H1 (cell line): ENCODE measurements around the gene BEST1. TPM values are rescaled to one million over a fixed set of nuclear protein-coding genes. Genes with fewer than 3 reads are reported as not detected.
A peak's percentile ranks its signal among the peaks of the same experiment; 100 is the strongest.

Experiments
- CTCF ChIA-PET: fragments of 300-600 bp; sonication (Branson Sonifier 250); formaldehyde crosslinking; loops from one replicate; lab custom pipeline; 2021; ENCODE audit not compliant: partially characterized antibody; lab: Charles Lee
- POLR2A ChIA-PET: fragments of 300-600 bp; sonication (Branson Sonifier 250); formaldehyde crosslinking; loops from one replicate; lab custom pipeline; 2021; ENCODE audit warnings: inconsistent platforms; ENCODE audit not compliant: partially characterized antibody; lab: Charles Lee
- DNase-seq, 2 experiments: peaks; one replicate each; pipeline versions ENCODE4 v3.0.0 to v3.0.0-alpha.2; 2010 to 2022; ENCODE audit warnings: low spot score in 2 of 2, low read depth in 1 of 2, mixed read lengths in 1 of 2
- FAIRE-seq: peaks from 2 replicates; lab custom pipeline; 2011; peaks lifted over from hg19 to GRCh38; lab: Jason Lieb, UNC
- H2AFZ ChIP-seq: 2 replicates; pipeline ENCODE4 v1.8.1; 2012; ENCODE audit warnings: low read length, inconsistent platforms
- H2AK5ac ChIP-seq: 2 replicates; pipeline ENCODE4 v1.6.1; 2013; ENCODE audit warnings: low read depth, low read length
- H2BK120ac ChIP-seq: replicated peaks from 2 replicates; pipeline ENCODE3; 2013; ENCODE audit warnings: low read depth, low read length, inconsistent platforms
- H2BK12ac ChIP-seq: 2 replicates; pipeline ENCODE4 v1.6.1; 2013; ENCODE audit warnings: low read depth, low read length
- H2BK15ac ChIP-seq: 2 replicates; pipeline ENCODE4 v1.6.1; 2013; ENCODE audit warnings: low read length
- H2BK20ac ChIP-seq: 2 replicates; pipeline ENCODE4 v1.6.1; 2013; ENCODE audit warnings: low read length
- H2BK5ac ChIP-seq: 2 replicates; pipeline ENCODE4 v1.6.1; 2013; ENCODE audit warnings: low read depth, low read length
- H3K14ac ChIP-seq: 2 replicates; pipeline ENCODE4 v1.6.1; 2013; ENCODE audit warnings: inconsistent platforms; ENCODE audit not compliant: insufficient read length
- H3K18ac ChIP-seq: 2 replicates; pipeline ENCODE4 v1.6.1; 2013; ENCODE audit warnings: low read length; ENCODE audit errors: extremely low read depth
- H3K23ac ChIP-seq: 2 replicates; pipeline ENCODE4 v1.6.1; 2013; ENCODE audit warnings: inconsistent platforms; ENCODE audit not compliant: insufficient read length
- H3K23me2 ChIP-seq: 2 replicates; pipeline ENCODE4 v1.6.1; 2013; ENCODE audit warnings: low read depth, low read length
- H3K27ac ChIP-seq: 2 replicates; pipeline ENCODE4 v1.6.1; 2011; ENCODE audit warnings: low read depth, low read length, inconsistent platforms
- H3K27me3 ChIP-seq, 4 experiments: replicated peaks in 1 of 4; 1 replicate in 1 of 4; 2 replicates in 3 of 4; pipeline versions ENCODE4 v1.6.1 to v1.8.1; 2011 to 2013; ENCODE audit warnings: low read length in 3 of 4, mild to moderate bottlenecking in 3 of 4, inconsistent platforms in 2 of 4, mixed read lengths in 2 of 4, moderate library complexity in 1 of 4; ENCODE audit not compliant: control insufficient read depth in 3 of 4, insufficient read depth in 3 of 4; ENCODE audit errors: extremely low read depth in 1 of 4
- H3K36me3 ChIP-seq, 4 experiments: 2 replicates each; pipeline versions ENCODE4 v1.6.1 to v1.8.1; 2011 to 2013; ENCODE audit warnings: mild to moderate bottlenecking in 4 of 4, low read length in 3 of 4, moderate library complexity in 2 of 4, control low read depth in 1 of 4, inconsistent platforms in 1 of 4; ENCODE audit not compliant: insufficient read depth in 4 of 4, control insufficient read depth in 2 of 4
- H3K4ac ChIP-seq: replicated peaks from 2 replicates; pipeline ENCODE3; 2013; ENCODE audit warnings: low read length, low read depth, mixed read lengths, inconsistent platforms; ENCODE audit not compliant: insufficient read length
- H3K4me1 ChIP-seq, 4 experiments: replicated peaks in 1 of 4; 1 replicate in 1 of 4; 2 replicates in 3 of 4; pipeline versions ENCODE4 v1.6.1 to v1.8.1; 2011 to 2013; ENCODE audit warnings: low read length in 3 of 4, inconsistent platforms in 2 of 4, mixed read lengths in 1 of 4; ENCODE audit not compliant: insufficient read depth in 4 of 4, control insufficient read depth in 3 of 4
- H3K4me2 ChIP-seq, 2 experiments: 2 replicates each; pipeline versions ENCODE4 v1.6.1 to v1.8.1; 2011 to 2013; ENCODE audit warnings: low read depth in 2 of 2, low read length in 2 of 2, control low read depth in 1 of 2, inconsistent platforms in 1 of 2, mild to moderate bottlenecking in 1 of 2; ENCODE audit not compliant: insufficient read depth in 1 of 2
- H3K4me3 ChIP-seq, 4 experiments: fragments of 200-600, 300-600 bp in 1 of 4; sonication (generic), shearing (Covaris generic), sonication (Bioruptor Twin) in 1 of 4; 2 replicates each; pipeline versions ENCODE4 v1.5.1 to v1.8.1; 2011 to 2016; ENCODE audit warnings: low read length in 4 of 4, low read depth in 3 of 4, control low read depth in 2 of 4, inconsistent platforms in 2 of 4, mild to moderate bottlenecking in 2 of 4, mixed read lengths in 1 of 4, moderate library complexity in 1 of 4; ENCODE audit not compliant: insufficient read depth in 2 of 4; ENCODE audit errors: extremely low read depth in 1 of 4
- H3K56ac ChIP-seq: replicated peaks from 2 replicates; pipeline ENCODE3; 2013; ENCODE audit warnings: low read depth, mild to moderate bottlenecking, mixed read lengths, low read length, inconsistent platforms; ENCODE audit not compliant: insufficient read length
- H3K79me1 ChIP-seq: 2 replicates; pipeline ENCODE4 v1.6.1; 2013; ENCODE audit warnings: low read depth, low read length, control low read depth
- H3K79me2 ChIP-seq, 2 experiments: 2 replicates each; pipeline versions ENCODE4 v1.6.1 to v1.8.1; 2012 to 2013; ENCODE audit warnings: low read length in 2 of 2, mild to moderate bottlenecking in 2 of 2, inconsistent platforms in 1 of 2; ENCODE audit not compliant: insufficient read depth in 2 of 2, control insufficient read depth in 1 of 2
- H3K9ac ChIP-seq, 4 experiments: replicated peaks in 1 of 4; 1 replicate in 1 of 4; 2 replicates in 3 of 4; pipeline versions ENCODE4 v1.6.1 to v1.8.1; 2011 to 2013; ENCODE audit warnings: low read depth in 3 of 4, low read length in 3 of 4, control low read depth in 2 of 4, mild to moderate bottlenecking in 2 of 4, moderate library complexity in 2 of 4, inconsistent platforms in 1 of 4; ENCODE audit errors: extremely low read depth in 1 of 4
- H3K9me3 ChIP-seq, 2 experiments: 2 replicates each; pipeline versions ENCODE4 v1.6.1 to v1.8.1; 2012 to 2013; ENCODE audit warnings: mild to moderate bottlenecking in 2 of 2, moderate library complexity in 2 of 2, control low read depth in 1 of 2, inconsistent platforms in 1 of 2, low read depth in 1 of 2, low read length in 1 of 2, mixed read lengths in 1 of 2; ENCODE audit not compliant: insufficient read depth in 2 of 2
- H4K20me1 ChIP-seq, 2 experiments: replicated peaks in 1 of 2; 2 replicates each; pipeline versions ENCODE3 to v1.8.1; 2011 to 2013; ENCODE audit warnings: inconsistent platforms in 2 of 2, low read length in 2 of 2, mild to moderate bottlenecking in 1 of 2; ENCODE audit not compliant: insufficient read depth in 2 of 2, control insufficient read depth in 1 of 2
- H4K5ac ChIP-seq: 2 replicates; pipeline ENCODE4 v1.6.1; 2013; ENCODE audit warnings: low read length, low read depth, mixed read lengths, inconsistent platforms; ENCODE audit not compliant: insufficient read length
- H4K8ac ChIP-seq: 2 replicates; pipeline ENCODE4 v1.8.0; 2013; ENCODE audit warnings: mild to moderate bottlenecking, moderate library complexity, low read length, inconsistent platforms; ENCODE audit not compliant: insufficient read depth; ENCODE audit errors: extremely low read depth
- H4K91ac ChIP-seq: replicated peaks from 2 replicates; pipeline ENCODE3; 2013; ENCODE audit warnings: low read length, mixed read lengths, inconsistent platforms; ENCODE audit not compliant: insufficient read length
- ASH2L ChIP-seq: fragments of 200-600, 300-600 bp; sonication (generic); IDR thresholded peaks from one replicate; pipeline ENCODE4 v1.7.1; 2017; ENCODE audit warnings: low read length
- EP300 ChIP-seq, 2 experiments: IDR thresholded peaks; 1 replicate in 1 of 2; 2 replicates in 1 of 2; pipeline ENCODE4 v1.6.1; 2011 to 2012; ENCODE audit warnings: low read depth in 2 of 2, low read length in 2 of 2, mild to moderate bottlenecking in 2 of 2, borderline replicate concordance in 1 of 2, inconsistent platforms in 1 of 2, moderate library complexity in 1 of 2
- SRF ChIP-seq: IDR thresholded peaks from 2 replicates; pipeline ENCODE4 v1.6.1; 2011; ENCODE audit warnings: mild to moderate bottlenecking, low read depth, low read length, moderate library complexity
- WGBS, 2 experiments: shearing (Covaris generic) in 1 of 2; methylation state at CpG; one replicate each; pipeline versions ENCODE4 v1.1.6 to v1.1.7; 2013 to 2015; ENCODE audit warnings: low lambda C conversion rate in 2 of 2, mixed read lengths in 2 of 2, inconsistent platforms in 1 of 2, low coverage in 1 of 2, missing lambda C conversion rate in 1 of 2; ENCODE audit not compliant: insufficient replicate concordance in 2 of 2, insufficient coverage in 1 of 2, insufficient read length in 1 of 2; ENCODE audit errors: extremely low coverage in 1 of 2, missing lambda C conversion rate in 1 of 2; 5-methylcytosine and 5-hydroxymethylcytosine counted together
- polyA plus RNA-seq, 7 experiments: library from polyadenylated mRNA; depleted of rRNA in 3 of 7; stranded (reverse) in 5 of 7; unstranded in 2 of 7; fragments of >200 nt in 5 of 7; fragments of 200-250 nt in 2 of 7; gene quantifications; 1 replicate in 5 of 7; 2 replicates in 1 of 7; 4 replicates in 1 of 7; pipeline versions ENCODE4 v1.2.1 to v1.2.3, GENCODE V29; 2011 to 2013; ENCODE audit warnings: missing spikeins in 2 of 7, mixed read lengths in 2 of 7
- total RNA-seq: library from RNA; stranded (reverse); fragmentation: NEBNext Ultra II Directional; extraction: Animal tissue kit (Norgen Biotek cat#: 25700); gene quantifications from 2 replicates; pipeline ENCODE4 v1.2.1, GENCODE V29; 2021
- TF ChIP-seq, protein P1 (sequence below), 3 experiments: IDR thresholded peaks; 1 replicate in 2 of 3; 2 replicates in 1 of 3; pipeline versions ENCODE4 v1.5.1 to v1.6.1; 2011; ENCODE audit warnings: low read length in 3 of 3, mild to moderate bottlenecking in 3 of 3, inconsistent platforms in 2 of 3, low read depth in 1 of 3, moderate library complexity in 1 of 3; ENCODE audit not compliant: insufficient read depth in 1 of 3; ENCODE audit errors: control extremely low read depth in 1 of 3

Gene BEST1
- total and polyA plus RNA-seq, 2 of the 8 experiments (the other 6 are each of a cell fraction or from before 2014, with no cell fraction given), result 0.22 to 0.62 TPM

DNA sequence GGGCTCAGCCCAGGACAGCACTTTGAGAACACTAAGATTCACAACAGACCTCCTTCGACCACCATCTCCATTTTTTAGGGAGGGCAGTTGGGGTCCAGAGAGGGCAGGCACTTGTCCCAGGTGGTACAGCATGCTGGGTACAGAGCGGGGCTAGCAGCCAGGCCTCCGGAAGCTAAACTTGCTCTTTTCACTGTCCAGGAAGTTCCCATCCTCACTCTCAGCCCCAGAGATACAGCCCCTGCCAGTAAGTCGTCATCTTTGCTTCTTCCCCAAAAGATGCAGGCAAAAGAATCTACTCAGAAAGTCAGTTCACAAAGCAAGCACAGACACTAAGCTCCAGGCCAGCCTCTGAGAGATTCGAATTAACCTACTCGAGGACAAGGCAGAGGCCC lies 26.1 kb upstream of the BEST1 start:
- peak overlapping the region; percentile 30; the same call in 1 of the 2 replicates for H4K8ac ChIP-seq
- H2BK5ac ChIP-seq, result 0 out of 2 replicates have a peak overlapping the region, but pooled peaks have one; percentile 87
- peak overlapping the region; percentile 6; the same call in 1 of the 2 replicates for H2BK15ac ChIP-seq
- no peak overlapping the region for H3K23ac ChIP-seq
- no peaks in the 10 kb centered on the region; the same call in 1 of the 2 replicates for H3K23me2 ChIP-seq
- peaks cover 6 to 18% (median 16%) of the 10 kb centered on the region in 4 experiments for H3K4me1 ChIP-seq
- peak overlapping the region; percentile 98; the same call in 1 of the 2 replicates for H2BK12ac ChIP-seq
- CTCF ChIA-PET, result interaction anchor here (0.9 to 9.2 kb wide), 15 partner anchors 9 to 184 kb away, joined by 3 to 225 read pairs (median 3); partner anchors contain the start of gene BEST1
- no peak overlapping the region for H3K56ac ChIP-seq
- H4K20me1 ChIP-seq, result no peaks in the 10 kb centered on the region
- H3K79me1 ChIP-seq, result no peaks in the 10 kb centered on the region
- H3K4ac ChIP-seq, result no peak overlapping the region
- H4K5ac ChIP-seq, result no peak overlapping the region
- no peak overlapping the region; a peak in 2 of 7 replicates for H3K9ac ChIP-seq
- H3K4me2 ChIP-seq, result 0 out of 4 replicates have a peak overlapping the region, but pooled peaks have one; percentile 11 to 37
- H3K4me3 ChIP-seq, result no peak overlapping the region
- H3K27me3 ChIP-seq, result peaks cover 0 to 5% (median 2%) of the 10 kb centered on the region in 4 experiments; a peak in 2 of 7 replicates
- H3K9me3 ChIP-seq, result no peaks in the 10 kb centered on the region
- POLR2A ChIA-PET, result interaction anchor here (0.5 to 3.7 kb wide), 9 partner anchors 9 to 188 kb away, joined by 3 to 13 read pairs (median 7); partner anchors contain the start of gene BEST1
- no peak overlapping the region for H2BK120ac ChIP-seq
- H3K36me3 ChIP-seq, result no peaks in the 10 kb centered on the region
- FAIRE-seq (no peak), DNase-seq (no peak)
- no peak overlapping the region; the same call in 1 of the 2 replicates for H2BK20ac ChIP-seq
- H3K18ac ChIP-seq, result peak overlapping the region; percentile 78; the same call in 1 of the 2 replicates
- H2AK5ac ChIP-seq, result no peak overlapping the region
- peak overlapping the region; percentile 52; the same call in 1 of the 2 replicates for H3K27ac ChIP-seq
- H4K91ac ChIP-seq, result no peak overlapping the region
- H2AFZ ChIP-seq, result peak overlapping the region; percentile 88
- no peak overlapping the region for H3K14ac ChIP-seq
- no peaks in the 10 kb centered on the region for H3K79me2 ChIP-seq
- 79% methylated on average over 6 of the region's 6 CpGs; no CpG with 5 or more reads in 1 of the 2 experiments for WGBS, 2 experiments
- TF ChIP-seq SRF, result no peak
- TF ChIP-seq, protein P1, sequence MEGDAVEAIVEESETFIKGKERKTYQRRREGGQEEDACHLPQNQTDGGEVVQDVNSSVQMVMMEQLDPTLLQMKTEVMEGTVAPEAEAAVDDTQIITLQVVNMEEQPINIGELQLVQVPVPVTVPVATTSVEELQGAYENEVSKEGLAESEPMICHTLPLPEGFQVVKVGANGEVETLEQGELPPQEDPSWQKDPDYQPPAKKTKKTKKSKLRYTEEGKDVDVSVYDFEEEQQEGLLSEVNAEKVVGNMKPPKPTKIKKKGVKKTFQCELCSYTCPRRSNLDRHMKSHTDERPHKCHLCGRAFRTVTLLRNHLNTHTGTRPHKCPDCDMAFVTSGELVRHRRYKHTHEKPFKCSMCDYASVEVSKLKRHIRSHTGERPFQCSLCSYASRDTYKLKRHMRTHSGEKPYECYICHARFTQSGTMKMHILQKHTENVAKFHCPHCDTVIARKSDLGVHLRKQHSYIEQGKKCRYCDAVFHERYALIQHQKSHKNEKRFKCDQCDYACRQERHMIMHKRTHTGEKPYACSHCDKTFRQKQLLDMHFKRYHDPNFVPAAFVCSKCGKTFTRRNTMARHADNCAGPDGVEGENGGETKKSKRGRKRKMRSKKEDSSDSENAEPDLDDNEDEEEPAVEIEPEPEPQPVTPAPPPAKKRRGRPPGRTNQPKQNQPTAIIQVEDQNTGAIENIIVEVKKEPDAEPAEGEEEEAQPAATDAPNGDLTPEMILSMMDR (IDR thresholded peaks at IDR 0.05; ENCODE audit: control extremely low read depth in 1 of 3, insufficient read depth in 1 of 3, low read depth in 1 of 3, low read length in 3 of 3), result no peak
- no peak for TF ChIP-seq EP300 (IDR thresholded peaks at IDR 0.05; ENCODE audit: borderline replicate concordance in 1 of 2, low read depth in 2 of 2, low read length in 2 of 2)
- TF ChIP-seq ASH2L, result peak; percentile 1
